Stimulated activated CD8-positive, alpha-beta memory T cell treated with anti-CD3 and anti-CD28 coated beads, Interleukin-12 subunit alpha, Interleukin-12 subunit beta, amount 100 ng/mL, for 1 hour (primary cell): ENCODE data around the gene AR.

Experiments
- DNase-seq: peaks from one replicate; pipeline ENCODE4 v3.0.0-alpha.2; 2020; ENCODE audit warnings: low read depth

The AR gene

GRCh38 chrX:67543818-67544217, at the start of gene AR:
TSS of gene AR (plus strand) at chrX:67544021. CDS start at chrX:67545147, 1,126 bp downstream.
- DNase-seq, result no peak

DNA sequence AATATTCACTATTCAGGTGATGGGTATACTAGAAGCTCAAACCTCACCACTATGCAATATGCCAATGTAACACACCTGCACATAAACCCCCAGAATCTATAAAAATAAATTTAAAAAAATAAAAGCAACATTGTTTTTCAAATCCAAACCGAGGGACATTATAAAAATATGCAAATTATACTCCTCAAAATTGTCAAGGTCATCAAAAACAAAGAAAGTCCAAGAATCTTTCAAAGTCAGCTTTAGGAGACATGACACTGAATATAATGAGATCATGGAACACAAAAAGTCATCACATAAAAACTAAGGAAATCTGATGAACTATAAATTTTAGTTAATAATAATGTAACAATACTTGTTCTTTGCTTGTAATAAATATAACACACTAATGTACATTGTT, 43.2 kb upstream of the AR start:
- DNase-seq, result no peak

- no peak for DNase-seq
Measured at GRCh38 chrX:67503004-67503403, 40.8 kb upstream of the AR start.

GRCh38 chrX:67503453-67503852, 40.4 kb upstream of the AR start:
- no peak for DNase-seq

GRCh38 chrX:67520671-67521070, 23.1 kb upstream of the AR start:
- DNase-seq, result no peak

GRCh38 chrX:67523002-67523681, 20.7 kb upstream of the AR start:
- no peak for DNase-seq

GRCh38 chrX:67523932-67524331, 19.9 kb upstream of the AR start:
- DNase-seq, result no peak

- DNase-seq, result no peak
Measured at GRCh38 chrX:67524428-67524827, 19.4 kb upstream of the AR start.

DNA sequence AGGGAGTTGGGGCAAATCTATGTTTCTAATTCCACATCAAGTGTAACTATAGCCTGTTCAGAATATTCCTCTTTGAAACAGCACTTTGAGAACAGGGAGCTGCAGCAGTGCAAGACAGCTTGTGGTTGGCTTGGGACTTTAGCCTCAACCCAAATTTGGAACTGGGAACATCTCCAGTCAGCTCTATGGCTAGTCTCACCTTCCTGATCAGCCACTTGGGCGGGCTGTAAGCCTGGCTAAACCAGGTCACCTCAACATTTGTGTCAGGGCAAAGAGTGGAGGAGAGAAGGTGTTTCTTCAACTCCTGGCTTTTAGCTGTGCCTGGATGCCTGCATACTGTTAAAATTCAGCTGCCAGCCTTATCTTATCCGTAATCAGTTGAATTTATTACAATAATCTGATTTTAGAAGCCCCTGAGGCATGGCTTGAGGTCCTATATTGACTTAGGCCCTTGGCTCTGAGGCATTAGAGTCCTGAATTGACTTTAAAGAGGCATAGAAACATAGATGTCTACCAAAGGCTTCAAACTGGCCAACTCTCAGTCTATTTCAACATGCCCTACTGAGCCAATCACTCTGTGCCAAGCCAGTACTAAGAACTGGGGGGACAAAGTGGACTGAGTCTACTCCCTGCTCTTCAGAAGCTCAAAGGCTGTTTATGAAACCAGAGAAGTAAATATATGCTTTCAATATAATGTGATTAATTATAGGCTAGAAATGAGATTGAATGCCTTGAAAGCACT, 18.7 kb upstream of the AR start:
- no peak for DNase-seq

DNA sequence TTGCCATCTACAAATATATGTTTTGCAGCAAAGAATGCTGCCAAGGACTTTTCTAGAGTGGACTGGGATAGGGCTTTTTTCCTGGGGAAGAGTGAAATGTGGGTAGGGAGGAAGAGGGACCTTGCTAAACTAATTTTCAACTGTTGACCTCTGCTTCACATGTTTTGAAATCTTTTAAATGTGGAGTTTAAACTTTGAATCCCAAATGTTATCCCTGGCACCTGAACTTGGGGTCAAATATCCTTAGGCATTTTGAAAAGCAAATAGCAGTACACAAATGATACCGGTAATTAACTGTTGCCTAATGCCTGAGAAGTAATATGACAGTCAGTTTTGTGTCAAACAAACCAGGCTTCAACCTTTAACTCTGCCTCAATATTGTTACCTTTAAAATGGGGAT, 7.3 kb upstream of the AR start:
- DNase-seq, result no peak

- no peak for DNase-seq
Measured at GRCh38 chrX:67538383-67538782, 5.4 kb upstream of the AR start.

DNA sequence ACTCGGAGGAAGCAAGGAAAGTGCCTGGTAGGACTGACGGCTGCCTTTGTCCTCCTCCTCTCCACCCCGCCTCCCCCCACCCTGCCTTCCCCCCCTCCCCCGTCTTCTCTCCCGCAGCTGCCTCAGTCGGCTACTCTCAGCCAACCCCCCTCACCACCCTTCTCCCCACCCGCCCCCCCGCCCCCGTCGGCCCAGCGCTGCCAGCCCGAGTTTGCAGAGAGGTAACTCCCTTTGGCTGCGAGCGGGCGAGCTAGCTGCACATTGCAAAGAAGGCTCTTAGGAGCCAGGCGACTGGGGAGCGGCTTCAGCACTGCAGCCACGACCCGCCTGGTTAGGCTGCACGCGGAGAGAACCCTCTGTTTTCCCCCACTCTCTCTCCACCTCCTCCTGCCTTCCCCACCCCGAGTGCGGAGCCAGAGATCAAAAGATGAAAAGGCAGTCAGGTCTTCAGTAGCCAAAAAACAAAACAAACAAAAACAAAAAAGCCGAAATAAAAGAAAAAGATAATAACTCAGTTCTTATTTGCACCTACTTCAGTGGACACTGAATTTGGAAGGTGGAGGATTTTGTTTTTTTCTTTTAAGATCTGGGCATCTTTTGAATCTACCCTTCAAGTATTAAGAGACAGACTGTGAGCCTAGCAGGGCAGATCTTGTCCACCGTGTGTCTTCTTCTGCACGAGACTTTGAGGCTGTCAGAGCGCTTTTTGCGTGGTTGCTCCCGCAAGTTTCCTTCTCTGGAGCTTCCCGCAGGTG, 637 bp downstream of the AR start:
- DNase-seq, result no peak

- DNase-seq, result no peak
Measured at GRCh38 chrX:67545036-67545821, 1.4 kb downstream of the AR start.

GRCh38 chrX:67545893-67546495, 2.2 kb downstream of the AR start:
- DNase-seq, result no peak

GRCh38 chrX:67546496-67547423, 2.9 kb downstream of the AR start:
- no peak for DNase-seq

DNA sequence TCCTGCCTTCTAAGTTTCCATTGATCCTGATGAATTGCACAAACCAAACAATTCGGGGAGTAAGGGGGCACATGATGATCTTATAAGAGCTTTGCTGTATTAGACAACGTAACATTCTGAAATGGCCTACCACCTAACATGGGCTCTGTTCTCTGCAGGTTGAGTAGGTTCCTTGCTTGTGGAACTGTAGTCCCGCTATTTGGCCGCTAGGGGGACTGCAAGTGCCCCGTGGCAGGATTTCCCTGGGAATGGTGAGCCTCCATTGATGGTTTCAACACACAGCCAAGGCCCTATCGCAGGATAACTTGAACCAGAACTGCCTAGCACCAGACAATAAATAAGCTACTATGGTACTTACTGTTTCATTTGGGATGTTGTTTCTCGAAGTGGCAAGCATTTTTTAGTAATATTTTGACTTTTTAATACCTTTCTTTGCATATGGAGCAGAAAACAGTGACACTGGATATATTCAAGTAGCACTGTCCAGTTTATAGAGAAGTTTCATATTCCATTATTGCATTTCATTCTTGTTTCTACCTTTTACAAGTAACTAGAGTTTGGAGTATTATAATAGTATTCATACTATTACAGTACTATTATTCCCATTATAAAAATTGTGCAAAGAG, 11.9 kb downstream of the AR start:
- DNase-seq, result no peak

- DNase-seq, result no peak
Measured at GRCh38 chrX:67558267-67558666, 14.4 kb downstream of the AR start.

GRCh38 chrX:67563469-67564448, 19.9 kb downstream of the AR start:
- no peak for DNase-seq

GRCh38 chrX:67564475-67564874, 20.7 kb downstream of the AR start:
- no peak for DNase-seq
